Measurements from ENCODE around the gene LAMTOR2.
A peak's percentile ranks its signal among the peaks of the same experiment; 100 is the strongest.
"Not testable (repeated sequence)": the region's sequence is repeated elsewhere in the genome, so short reads cannot be mapped to it uniquely, and the experiment has no call there.

The LAMTOR2 gene

GRCh38 chr1:156054500-156055280 is at the start of gene LAMTOR2:
TSS of gene LAMTOR2 (plus strand) at chr1:156054782. CDS start at chr1:156054890, 108 bp downstream.
- DNase-seq, result peak; percentile 97

DNA sequence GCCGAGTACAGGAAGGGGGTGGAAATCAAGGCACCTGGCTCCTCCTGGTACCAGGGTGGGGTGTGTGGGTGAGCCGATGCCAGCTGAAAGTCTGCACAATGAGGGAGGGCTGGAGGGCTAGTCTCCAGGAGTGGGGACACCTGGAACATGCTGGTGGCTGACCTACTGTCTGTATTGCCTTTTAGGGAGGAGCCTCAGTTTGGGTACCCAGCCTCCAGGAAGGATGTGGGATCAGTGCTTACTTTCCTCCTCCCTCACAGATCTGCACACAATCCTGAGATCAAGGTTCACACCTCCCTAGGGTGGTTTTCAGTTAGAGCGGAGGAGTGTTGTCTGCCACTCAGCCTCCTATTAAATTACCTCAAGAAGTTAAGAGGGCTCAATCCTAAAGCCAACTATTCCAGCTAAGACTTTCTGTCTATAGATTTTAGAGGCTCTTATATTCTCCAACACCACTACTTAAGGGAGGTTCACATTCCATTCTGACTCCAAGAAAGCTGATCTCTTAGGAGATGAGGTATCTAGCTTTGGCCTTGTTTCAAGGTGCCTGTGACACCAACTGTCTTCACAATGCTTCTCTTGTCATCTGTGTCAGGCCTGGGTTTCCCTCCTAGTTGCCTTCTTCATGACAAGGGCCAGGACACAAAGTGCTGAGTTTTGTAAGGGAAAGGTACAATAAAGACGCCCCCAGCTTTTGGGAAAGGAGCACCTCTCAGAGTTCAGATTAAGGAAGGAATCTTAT is 49.6 kb upstream of the LAMTOR2 start:
- no peak for DNase-seq

- no peak for DNase-seq
Measured at GRCh38 chr1:156006666-156007376, 47.8 kb upstream of the LAMTOR2 start.

- DNase-seq, result no peak
Measured at GRCh38 chr1:156009404-156009803, 45.2 kb upstream of the LAMTOR2 start.

DNA sequence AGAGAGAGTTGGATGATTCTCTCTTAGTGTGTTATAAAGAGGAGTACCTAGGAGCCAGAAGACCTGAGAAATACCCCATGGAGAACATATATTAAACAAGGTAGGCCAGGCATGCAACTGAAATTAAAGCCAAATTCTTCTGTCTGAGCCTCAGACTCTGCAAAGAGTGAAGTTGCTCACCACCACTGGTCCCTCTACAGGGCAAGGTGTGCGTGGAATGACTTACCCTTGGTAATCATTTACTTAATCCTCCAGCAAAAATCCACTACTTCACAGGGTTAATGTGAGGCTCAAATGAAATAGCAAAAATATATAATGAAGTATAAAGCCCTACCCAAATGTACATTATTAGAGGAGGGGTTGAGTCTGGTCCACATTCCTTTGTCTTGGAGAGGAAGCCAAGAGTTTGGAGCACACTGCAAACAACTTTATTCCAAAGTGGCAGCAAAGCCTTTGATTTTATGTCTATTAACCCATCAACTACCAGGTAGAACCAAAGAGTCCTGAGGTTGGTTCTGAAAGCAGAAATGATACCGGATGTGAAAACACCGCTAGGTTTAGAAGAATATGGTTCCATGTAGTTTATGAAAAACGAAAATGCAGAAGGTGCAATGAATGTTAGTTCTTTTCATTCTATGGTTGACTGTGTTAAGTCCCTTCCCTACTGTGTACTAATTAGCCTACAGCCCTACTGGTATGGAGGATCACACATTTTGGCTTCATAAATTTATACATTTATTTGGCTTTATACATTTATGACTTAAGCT is 42.3 kb upstream of the LAMTOR2 start:
- DNase-seq, result no peak

- no peak for DNase-seq
Measured at GRCh38 chr1:156014829-156015228, 39.8 kb upstream of the LAMTOR2 start.

GRCh38 chr1:156019946-156020292 is 34.7 kb upstream of the LAMTOR2 start:
- no peak for DNase-seq

DNA sequence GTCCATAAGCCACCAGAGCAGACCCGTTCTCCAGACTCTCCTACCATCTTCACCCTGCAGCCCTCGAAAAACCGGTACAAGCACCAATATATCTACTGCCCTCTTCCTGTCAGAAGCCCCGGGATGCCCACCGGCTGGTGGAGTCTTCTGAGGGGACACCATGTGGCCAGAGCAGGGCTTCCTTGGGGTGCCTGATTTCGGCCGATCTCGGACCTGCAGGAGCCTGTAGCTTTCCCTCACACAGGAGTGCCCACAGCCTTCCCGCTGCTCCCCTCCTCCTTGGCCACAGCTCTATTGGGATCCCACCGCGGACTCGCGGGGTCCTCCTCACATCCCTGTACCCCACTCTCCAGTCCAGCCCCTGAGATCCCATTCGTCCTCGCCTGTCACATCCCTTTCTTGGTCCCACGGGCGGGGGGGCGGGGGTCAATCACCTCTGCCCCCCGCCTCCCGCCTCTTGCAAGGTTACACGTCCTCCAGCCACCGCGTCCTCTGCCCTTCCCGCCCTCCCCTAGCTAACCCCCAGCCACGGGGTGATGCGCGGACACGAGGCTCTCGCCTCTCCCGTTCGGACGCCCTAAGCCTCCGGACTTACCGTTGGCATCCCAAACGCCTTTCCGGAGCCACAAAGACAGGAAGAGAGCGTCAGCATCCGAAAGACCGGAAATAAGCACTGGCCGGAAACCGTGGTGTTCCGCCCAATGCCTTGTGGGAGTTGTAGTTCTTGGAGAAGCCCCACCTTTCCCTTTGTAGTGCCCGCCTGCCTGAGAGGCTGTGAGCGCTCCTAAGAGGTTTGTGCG is 34.1 kb upstream of the LAMTOR2 start, which contains the start of gene SSR2:
TSS of gene SSR2 (minus strand) at position 659 of the 800 bp plus-strand sequence. CDS start 784 bp downstream, outside the sequence.
- peak; percentile 93 for DNase-seq

- DNase-seq, result no peak
Measured at GRCh38 chr1:156021093-156021428, 33.5 kb upstream of the LAMTOR2 start.

DNA sequence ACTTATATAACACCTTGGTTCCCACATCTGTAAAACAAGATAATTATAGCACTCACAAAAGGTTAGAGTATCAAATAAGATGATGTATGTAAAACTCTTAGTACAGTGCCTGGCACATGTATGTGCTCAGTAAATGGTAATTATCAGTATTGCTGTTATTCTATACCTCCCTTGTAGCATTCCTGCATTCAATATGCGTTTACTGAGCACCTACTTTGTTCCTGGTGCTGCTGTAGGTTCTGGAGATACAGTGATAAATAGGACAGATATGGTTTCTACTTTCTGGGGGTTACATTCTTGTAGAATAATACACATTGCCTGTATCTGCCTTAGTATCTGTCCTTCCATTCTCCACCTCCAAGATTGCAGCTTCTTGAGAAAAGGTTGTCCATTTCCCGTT is 32.6 kb upstream of the LAMTOR2 start:
- no peak for DNase-seq

- no peak for DNase-seq
Measured at GRCh38 chr1:156024801-156025200, 29.8 kb upstream of the LAMTOR2 start.

GRCh38 chr1:156025876-156026275 is 28.7 kb upstream of the LAMTOR2 start:
- DNase-seq, result no peak

- DNase-seq, result no peak
Measured at GRCh38 chr1:156026588-156026987, 28.0 kb upstream of the LAMTOR2 start.

- no peak for DNase-seq
Measured at GRCh38 chr1:156033011-156033410, 21.6 kb upstream of the LAMTOR2 start.

DNA sequence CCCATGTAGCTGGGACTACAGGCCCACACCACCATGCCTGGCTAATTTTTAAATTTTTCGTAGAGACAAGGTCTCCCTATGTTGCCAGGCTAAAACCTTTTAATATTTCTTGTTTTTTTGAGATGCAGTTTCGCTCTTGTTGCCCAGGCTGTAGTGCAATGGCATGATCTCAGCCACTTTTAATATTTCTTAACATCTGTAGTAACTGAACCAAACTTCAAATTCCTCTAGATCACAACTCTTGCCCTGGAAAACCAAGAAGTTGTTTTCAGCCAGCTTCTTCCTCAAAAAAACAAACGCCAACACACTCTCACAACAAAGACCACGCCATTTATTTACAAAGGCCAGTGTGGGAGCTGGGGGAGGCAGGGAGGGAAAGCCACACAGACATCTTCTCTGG is 19.6 kb upstream of the LAMTOR2 start:
- DNase-seq, result not testable (repeated sequence)

- no peak for DNase-seq
Measured at GRCh38 chr1:156042828-156043227, 11.8 kb upstream of the LAMTOR2 start.

DNA sequence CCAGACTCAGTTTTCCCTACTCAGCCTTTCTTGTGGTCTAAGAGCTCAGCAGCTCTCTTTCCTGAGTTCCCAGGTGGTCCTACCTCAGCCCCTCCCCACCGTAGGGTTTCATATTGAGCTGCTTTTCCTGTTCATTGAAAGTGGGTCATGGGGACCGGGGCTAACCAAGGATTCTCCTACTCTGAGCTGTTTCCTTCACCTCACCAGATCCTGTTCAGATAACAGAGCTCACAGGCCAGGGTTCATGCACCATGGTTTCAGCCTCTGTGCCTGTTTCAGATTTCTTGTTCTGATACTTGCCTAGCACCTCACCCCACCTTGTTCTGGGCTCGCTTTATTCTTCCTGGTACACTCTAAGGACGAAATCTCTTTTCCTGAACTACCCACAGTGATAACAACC is 9.5 kb upstream of the LAMTOR2 start:
- no peak for DNase-seq

GRCh38 chr1:156048663-156049258 is 5.8 kb upstream of the LAMTOR2 start:
- DNase-seq, result no peak

DNA sequence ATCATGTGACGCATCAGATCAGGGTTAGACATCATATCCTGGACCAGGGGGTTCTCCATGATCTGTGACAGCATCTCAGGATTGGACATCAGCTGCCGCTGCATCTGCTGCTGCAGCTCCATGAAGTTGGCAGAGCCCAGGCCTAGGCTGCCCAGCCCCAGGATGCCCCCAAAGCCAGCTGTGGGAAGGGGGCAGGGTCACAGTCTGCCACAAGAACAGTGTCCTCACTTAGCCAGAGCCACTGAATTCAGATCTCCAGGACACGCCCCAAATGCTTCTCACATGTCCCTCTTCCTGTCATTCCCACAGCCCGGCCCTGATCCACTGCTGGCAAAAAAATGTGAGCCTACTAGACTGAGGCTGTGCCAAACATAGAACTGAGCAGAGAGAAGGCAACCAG is 4.2 kb upstream of the LAMTOR2 start:
- no peak for DNase-seq

GRCh38 chr1:156051011-156051725 is 3.4 kb upstream of the LAMTOR2 start:
- no peak for DNase-seq

All from NCI-H446 treated with DMSO at 0.1 percent for 48 hours (cell line).